ENCODE measurements around the gene NPHP4. TPM values are rescaled to one million over a fixed set of nuclear protein-coding genes. Genes with fewer than 3 reads are reported as not detected.

The NPHP4 gene
- total RNA-seq, 1 donor from 2014 or later = 19.5 TPM

- intact Hi-C loops (cut with micrococcal nuclease) = loop anchor here (1.0 to 2.0 kb wide), 3 partner anchors 20 to 72 kb away; no protein-coding TSS in a partner anchor
These were observed 37.3 kb downstream of the NPHP4 start for GRCh38 chr1:5954964-5955363.

DNA sequence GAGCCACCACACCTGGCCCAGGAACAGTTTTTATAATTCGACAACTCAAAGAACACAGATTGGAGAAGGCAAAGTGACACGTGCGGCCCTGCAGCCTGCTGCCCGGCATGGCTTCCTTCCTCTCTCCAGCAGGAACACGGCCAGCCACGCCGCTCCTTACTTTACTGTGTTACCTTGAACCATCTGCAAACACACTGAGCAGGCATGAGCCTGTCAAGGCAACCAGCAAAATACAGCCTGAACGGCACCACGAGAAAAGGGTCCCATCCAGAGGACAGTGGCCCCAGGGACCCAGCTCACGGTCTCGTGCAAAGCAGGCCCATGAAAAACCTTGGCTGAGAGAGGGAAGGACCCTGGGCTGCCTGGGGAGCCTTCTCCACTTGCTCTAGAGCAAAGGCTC, 38.8 kb downstream of the NPHP4 start:
- intact Hi-C loops (cut with micrococcal nuclease) = no loop called here

DNA sequence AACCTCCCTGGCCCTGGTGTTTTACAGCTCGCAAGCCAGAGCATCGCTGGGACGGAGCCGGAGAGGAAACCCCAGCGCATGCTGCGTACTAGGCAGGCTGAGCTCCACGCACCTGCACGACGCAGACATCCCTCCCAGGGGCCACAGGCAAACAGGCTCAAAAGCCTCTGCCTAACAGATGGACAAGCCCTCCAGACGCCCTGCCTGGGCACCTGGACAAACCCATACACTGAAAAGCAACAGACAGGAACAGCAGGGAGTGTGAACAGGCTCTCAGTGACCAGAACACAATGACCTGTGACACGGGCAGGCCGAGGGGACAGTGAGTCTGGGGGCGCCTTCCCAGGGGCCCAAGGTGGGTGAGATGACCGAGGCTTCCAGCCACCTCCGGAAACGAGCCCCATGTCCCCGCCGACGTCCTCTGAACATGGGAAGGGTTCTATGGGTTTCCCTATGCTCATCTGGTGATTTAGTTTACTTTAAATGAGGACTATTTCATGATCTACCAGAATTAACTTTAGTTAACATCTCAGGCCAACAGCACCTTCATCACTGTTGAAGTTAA, 40.3 kb downstream of the NPHP4 start:
- intact Hi-C loops (cut with micrococcal nuclease) = no loop called here

GRCh38 chr1:5950994-5951785, 41.0 kb downstream of the NPHP4 start:
- intact Hi-C loops (cut with micrococcal nuclease) = no loop called here

DNA sequence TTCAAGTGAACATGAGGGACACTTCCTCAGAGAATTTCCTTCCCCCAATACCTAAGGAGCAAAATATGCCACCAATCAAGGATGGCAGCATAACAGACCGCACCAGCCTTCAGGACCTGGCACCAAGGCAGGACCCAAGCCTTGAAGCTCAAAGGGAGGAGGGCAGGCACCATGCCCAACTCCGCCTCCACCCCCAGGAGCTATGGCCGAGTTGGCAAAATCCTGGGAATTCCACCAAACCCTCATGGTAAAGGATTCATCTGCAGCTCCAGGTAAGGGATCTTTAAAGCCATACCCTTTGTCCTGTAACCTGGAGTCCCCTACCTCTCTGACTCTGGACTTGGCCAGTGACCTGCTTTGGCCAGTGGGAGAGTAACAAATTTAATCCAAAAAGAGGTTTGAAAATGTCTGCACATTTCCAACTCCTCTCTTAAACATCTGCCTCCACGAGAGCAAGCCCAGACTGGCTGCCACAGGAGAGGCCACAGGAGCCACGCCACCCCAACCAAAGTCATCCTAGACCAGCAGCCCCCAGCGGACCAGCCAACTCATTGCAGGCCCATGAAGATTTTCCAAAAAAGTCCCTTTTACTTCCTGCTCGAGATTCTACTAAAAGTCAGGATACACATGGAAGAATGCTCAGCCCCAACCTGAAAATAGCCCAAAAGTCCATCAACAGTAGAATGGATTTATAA, 41.9 kb downstream of the NPHP4 start:
- intact Hi-C loops (cut with micrococcal nuclease) = no loop called here

DNA sequence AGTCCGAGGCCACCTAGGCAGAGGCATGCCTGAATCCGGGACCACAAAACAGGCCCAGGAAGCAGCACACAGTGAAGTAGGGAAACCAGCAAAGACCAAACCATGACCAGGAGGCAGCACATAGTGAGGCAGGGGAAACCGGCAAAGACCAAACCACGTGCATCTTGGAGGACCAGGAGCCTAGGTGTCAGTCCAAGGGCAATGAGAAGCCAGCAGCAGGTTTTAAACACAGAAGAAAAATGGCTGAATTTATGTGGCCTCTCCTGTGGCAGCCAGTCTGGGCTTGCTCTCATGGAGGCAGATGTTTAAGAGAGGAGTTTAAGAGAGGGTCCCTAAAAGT, 42.5 kb downstream of the NPHP4 start:
- intact Hi-C loops (cut with micrococcal nuclease) = no loop called here

- intact Hi-C loops (cut with micrococcal nuclease) = no loop called here
These were observed 43.0 kb downstream of the NPHP4 start for GRCh38 chr1:5949085-5949760.

DNA sequence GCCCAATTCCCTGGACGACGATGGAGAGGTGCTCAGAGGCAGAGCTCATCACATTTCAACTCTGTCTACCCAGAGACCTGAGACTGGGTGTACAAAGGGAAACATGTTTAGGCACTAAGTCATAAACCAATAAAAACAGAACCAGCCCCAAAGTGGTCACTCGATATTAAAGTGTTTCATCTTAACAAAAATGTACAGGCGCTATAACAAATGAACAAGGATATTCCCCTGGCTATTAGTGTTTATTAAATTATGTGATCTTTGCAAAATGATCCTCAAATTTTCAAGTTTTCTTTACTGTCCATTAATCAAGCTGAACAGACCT, 43.6 kb downstream of the NPHP4 start:
- intact Hi-C loops (cut with micrococcal nuclease) = no loop called here

- intact Hi-C loops (cut with micrococcal nuclease) = no loop called here
These were observed 44.1 kb downstream of the NPHP4 start for GRCh38 chr1:5947978-5948680.

DNA sequence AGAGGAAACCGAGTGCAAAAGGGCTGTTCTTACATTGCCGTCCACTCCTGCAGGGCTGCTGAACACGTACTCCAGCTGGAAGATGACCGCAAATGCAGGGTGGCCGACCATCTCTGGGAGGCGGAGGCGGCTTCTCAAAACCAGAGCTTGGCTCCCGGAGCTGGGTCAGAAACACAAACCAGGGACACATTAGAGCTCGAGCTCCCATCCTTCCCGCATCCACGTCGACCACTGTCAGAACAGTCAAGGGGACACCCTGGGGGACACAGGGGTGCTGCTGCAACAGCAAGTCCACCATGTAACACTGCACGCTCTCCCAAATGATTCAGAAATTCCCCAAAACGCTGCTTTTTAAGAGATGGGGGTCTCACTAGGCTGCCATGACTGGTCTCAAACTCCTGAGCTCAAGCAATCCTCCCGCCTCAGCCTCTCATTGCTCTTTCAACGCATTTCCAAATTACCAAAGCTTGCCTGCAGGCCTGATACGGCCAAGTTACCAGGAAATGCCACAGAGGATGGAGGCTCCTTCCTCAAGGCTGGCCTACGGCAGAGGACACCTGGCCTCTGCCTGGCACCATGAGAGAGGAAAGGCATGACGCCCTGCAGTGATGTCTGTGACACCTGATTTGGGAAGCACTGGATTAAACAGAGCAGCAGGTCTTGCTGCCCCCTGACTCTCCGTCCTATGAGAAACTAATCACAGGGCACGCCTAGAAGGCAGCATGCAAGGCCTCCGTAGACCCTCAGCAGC, 45.0 kb downstream of the NPHP4 start:
- intact Hi-C loops (cut with micrococcal nuclease) = no loop called here

DNA sequence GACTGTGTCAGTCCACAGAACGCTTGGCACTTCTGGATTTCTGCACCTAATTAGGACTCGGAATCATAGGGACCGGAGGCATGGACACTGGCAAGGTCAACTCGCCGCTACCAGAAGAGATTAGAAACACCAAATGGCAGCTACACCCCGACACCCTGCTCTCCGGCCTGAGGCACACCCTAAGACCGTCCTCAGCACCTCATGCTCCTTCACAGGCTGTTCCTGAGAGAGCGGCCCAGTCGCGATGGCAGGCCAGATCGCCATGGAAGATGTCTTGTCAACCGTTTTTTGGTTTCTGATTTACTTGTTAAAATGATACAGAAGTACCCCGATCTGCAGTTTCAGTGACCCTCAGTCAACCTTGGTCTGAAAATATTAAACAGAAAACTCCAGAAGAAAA, 46.8 kb downstream of the NPHP4 start:
- intact Hi-C loops (cut with micrococcal nuclease) = no loop called here

DNA sequence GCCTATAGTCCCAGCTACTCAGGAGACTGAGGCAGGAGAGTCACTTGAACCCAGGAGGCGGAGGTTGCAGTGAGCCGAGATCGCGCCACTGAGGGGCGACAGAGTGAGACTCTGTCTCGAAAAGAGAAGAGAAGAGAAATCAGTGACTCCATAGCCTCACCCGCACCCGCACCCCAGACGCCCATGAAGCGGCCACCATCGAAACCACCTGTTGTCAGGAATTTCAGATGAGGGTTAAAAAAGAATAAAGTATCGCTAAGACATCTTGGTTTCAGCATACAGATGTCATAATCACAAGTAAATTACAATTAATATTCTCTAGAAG, 47.4 kb downstream of the NPHP4 start:
- intact Hi-C loops (cut with micrococcal nuclease) = no loop called here

DNA sequence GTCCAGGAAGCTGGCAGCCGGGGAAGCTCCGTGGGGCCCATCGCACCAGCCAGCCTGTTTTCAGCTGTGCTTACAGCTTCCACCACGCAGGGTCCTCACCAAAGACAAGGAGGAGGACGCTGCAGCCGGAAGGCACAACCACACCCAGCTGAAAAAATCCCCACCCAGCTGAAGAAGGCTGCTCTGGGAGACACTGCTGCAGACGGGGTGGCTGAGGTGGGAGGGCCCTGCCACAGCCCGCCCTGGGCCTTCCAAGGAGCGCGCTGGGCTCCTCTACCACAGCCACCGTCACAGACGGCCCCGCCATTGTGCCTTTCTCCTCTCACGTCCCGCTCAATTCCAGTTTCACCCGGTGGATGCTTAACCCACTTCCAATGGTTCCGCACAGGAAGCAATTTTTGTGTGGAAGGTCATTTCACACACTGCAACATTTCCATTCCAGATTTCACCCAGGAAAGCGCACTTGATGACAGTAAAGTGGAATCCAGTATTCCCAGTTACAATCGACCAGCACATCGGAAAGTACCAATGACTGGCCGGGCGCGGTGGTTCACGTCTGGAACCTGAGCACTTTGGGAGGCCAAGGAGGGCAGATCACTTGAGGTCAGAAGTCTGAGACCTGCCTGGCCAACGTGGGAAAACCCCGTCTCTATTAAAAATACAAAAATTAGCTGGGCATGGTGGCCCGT, 47.9 kb downstream of the NPHP4 start:
- intact Hi-C loops (cut with micrococcal nuclease) = no loop called here

GRCh38 chr1:5943343-5944124, 48.7 kb downstream of the NPHP4 start:
- intact Hi-C loops (cut with micrococcal nuclease) = no loop called here

GRCh38 chr1:5941671-5942070, 50.6 kb downstream of the NPHP4 start:
- intact Hi-C loops (cut with micrococcal nuclease) = no loop called here

DNA sequence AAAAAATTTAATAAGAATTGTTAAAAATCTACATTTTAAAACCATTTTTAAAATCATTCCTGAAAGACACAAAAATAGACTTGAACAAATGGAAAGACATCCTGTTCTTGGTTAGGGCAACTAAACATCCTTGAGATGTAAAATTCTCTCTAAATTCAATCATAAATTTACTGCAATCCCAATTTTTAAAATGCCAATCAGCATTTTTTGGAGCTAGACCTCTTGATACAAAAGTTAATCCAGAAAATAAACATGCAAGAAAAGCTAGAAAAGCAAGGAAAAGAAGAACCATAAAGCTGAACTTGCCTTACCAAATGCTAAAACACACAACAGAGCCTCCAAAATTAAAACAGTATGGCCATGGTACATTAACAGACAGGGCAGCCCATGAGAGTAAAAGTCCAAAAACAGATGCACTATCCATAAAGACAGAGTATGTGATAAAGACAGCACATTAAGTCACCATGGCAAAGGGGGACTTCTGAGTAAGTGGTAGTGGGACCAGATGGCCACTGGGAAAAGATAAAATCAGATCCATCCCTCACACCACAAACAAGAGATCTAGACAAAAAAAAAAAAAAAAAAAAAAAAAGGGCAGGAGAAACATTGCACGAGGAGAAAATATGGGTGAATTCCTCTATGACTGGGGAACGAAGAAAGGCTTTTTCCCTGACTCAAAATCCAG, 51.4 kb downstream of the NPHP4 start:
- intact Hi-C loops (cut with micrococcal nuclease) = no loop called here

DNA sequence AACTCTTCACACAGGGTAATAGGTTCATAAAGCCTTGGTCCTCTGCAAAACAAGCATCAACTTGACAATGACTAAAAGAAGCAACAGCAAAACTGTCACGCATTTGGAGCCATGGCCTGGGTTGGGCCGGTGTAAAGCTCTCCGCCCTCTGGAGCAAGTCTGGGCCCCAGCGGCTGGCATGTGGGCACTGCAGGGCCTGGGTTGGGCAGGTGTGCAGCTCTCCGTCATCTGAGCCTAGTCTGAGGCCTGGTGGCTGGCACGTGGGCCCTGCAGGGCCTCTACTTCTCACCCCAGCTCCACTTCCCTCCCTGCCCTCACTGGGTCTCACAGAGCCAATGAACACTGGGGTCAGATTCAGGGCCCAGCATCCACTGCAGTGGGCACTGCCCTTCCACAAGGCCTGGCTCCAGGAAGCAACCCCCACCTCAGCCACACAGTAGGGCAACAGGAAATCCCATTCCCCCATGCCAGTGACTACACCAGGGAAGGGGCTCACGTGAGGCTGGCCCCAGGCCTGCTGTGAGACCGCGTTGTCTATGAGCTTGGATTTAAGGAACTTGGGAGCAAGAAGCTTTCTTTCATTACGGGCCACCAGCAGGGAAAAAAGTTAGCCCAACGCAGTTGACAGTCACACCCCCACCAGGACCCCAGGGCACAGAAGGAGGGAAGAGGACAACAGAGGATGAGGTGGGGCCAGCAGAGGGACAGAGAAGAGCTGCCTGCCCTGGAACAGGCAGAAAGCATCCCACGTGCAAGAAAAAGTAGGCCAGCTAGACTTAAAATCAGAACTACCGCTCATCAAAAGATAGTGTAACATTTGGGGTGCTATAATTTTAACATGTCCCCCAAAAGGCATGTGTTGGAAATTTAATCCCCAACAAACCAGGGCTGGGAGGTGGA, 52.7 kb downstream of the NPHP4 start:
- intact Hi-C loops (cut with micrococcal nuclease) = no loop called here

DNA sequence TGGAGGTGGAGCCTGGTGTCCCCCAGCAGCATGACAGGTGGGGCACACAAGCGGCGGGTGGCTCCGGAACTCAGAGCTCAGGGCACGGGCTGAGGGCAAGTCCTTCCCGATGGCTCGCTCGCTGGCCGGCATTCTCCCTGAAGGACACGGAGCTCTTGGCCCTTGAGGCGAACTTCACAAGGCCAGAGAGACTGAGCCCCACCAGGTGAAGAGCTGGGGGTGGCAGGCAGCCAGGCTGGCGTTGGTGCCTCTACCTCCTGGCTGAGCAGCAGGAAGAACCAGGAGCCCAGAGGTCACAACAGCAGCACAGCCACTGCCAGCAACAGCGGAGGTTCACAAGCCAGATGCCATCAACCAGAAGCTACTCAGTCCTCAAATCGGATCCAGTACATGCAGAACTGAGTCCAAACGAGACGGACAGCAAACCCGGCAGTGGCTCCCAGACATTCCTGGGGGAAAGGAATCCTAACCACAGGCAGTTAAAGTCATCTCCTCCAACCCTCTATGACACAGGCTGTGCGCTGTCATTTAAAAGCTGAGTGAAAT, 54.1 kb downstream of the NPHP4 start:
- intact Hi-C loops (cut with micrococcal nuclease) = no loop called here
